HEK293T (cell line): ENCODE data around the gene CASP2.

Experiments used
- BHLHE40 ChIP-seq: fragments of 450-650 bp; IDR thresholded peaks from 2 replicates; pipeline ENCODE4 v1.6.1; 2016; ENCODE audit warnings: mild to moderate bottlenecking, moderate library complexity, borderline replicate concordance
- ELF4 ChIP-seq: fragments of 450-650 bp; IDR thresholded peaks from 2 replicates; pipeline ENCODE4 v1.6.1; 2017; ENCODE audit warnings: antibody characterized with exemption
- FOXK2 ChIP-seq: fragments of 450-650 bp; IDR thresholded peaks from 2 replicates; pipeline ENCODE4 v1.6.1; 2016; ENCODE audit warnings: mild to moderate bottlenecking
- FOXM1 ChIP-seq: fragments of 450-650 bp; IDR thresholded peaks from 2 replicates; pipeline ENCODE4 v1.6.1; 2017; ENCODE audit warnings: mild to moderate bottlenecking, borderline replicate concordance
- HDGF ChIP-seq: fragments of 450-650 bp; IDR thresholded peaks from 2 replicates; pipeline ENCODE4 v1.6.1; 2017; ENCODE audit warnings: antibody characterized with exemption, borderline replicate concordance
- LEF1 ChIP-seq: fragments of 450-650 bp; IDR thresholded peaks from 2 replicates; pipeline ENCODE4 v1.6.1; 2017; ENCODE audit warnings: mild to moderate bottlenecking, borderline replicate concordance
- SP1 ChIP-seq: fragments of 450-650 bp; IDR thresholded peaks from 2 replicates; pipeline ENCODE4 v1.6.1; 2017
- TARDBP ChIP-seq: fragments of 450-650 bp; IDR thresholded peaks from 2 replicates; pipeline ENCODE4 v1.6.1; 2016
- ZNF384 ChIP-seq: fragments of 450-650 bp; IDR thresholded peaks from 2 replicates; pipeline ENCODE4 v1.6.1; 2016
- TF ChIP-seq, protein P1 (sequence below): fragments of 450-650 bp; IDR thresholded peaks from 2 replicates; pipeline ENCODE4 v1.6.1; 2016

DNA sequence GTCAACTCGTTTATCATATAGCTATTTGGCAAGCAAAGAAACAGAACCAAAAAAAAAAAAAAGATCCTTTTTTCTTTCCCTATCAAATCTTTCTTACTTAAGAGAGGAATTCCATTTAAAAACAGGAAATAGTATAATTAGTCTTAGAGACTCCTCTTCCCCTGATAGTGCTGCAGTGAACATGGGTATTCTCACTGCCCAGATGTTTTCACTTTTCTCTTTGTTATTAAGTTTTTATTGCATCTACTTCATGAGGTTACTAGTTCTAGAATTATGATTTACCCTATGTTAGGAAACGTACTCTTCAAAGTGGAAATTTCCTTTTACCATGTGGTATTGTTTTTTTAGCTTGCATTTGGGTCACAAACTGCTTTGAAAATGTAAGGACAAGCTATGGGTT is 8.5 kb downstream of the CASP2 start:
- no peak for TF ChIP-seq BHLHE40
- TF ChIP-seq LEF1 = no peak
- TF ChIP-seq SP1 = no peak
- no peak for TF ChIP-seq FOXK2
- TF ChIP-seq FOXM1 = no peak
- TF ChIP-seq, protein P1, sequence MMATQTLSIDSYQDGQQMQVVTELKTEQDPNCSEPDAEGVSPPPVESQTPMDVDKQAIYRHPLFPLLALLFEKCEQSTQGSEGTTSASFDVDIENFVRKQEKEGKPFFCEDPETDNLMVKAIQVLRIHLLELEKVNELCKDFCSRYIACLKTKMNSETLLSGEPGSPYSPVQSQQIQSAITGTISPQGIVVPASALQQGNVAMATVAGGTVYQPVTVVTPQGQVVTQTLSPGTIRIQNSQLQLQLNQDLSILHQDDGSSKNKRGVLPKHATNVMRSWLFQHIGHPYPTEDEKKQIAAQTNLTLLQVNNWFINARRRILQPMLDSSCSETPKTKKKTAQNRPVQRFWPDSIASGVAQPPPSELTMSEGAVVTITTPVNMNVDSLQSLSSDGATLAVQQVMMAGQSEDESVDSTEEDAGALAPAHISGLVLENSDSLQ = no peak
- no peak for TF ChIP-seq TARDBP
- TF ChIP-seq ZNF384 = no peak
- TF ChIP-seq ELF4 = no peak
- TF ChIP-seq HDGF = no peak
